HG03558 (cell line): Measurements from ENCODE around the gene MAP2K1.
"Not testable (repeated sequence)": the region's sequence is repeated elsewhere in the genome, so short reads cannot be mapped to it uniquely, and the experiment has no call there.

Experiments used
- ATAC-seq: cut with Tn5 transposase; IDR thresholded peaks from one replicate; pipeline ENCODE4 v1.9.1; 2021; ENCODE audit warnings: moderate number of reproducible peaks; ENCODE audit not compliant: unreplicated experiment; ENCODE audit errors: extremely low read depth

The MAP2K1 gene

GRCh38 chr15:66390678-66391077, 4.0 kb downstream of the MAP2K1 start:
- no peak for ATAC-seq

GRCh38 chr15:66393037-66393436, 6.3 kb downstream of the MAP2K1 start:
- ATAC-seq = not testable (repeated sequence)

GRCh38 chr15:66394472-66394871, 7.8 kb downstream of the MAP2K1 start:
- no peak for ATAC-seq

- no peak for ATAC-seq
Observed at GRCh38 chr15:66394915-66395314, 8.2 kb downstream of the MAP2K1 start.

GRCh38 chr15:66399276-66399675, 12.6 kb downstream of the MAP2K1 start:
- no peak for ATAC-seq

- ATAC-seq = no peak
Observed at GRCh38 chr15:66400351-66400774, 13.7 kb downstream of the MAP2K1 start.

- ATAC-seq = no peak
Observed at GRCh38 chr15:66401130-66402021, 14.7 kb downstream of the MAP2K1 start.

GRCh38 chr15:66402761-66403284, 16.1 kb downstream of the MAP2K1 start:
- no peak for ATAC-seq

- no peak for ATAC-seq
Observed at GRCh38 chr15:66403323-66403722, 16.6 kb downstream of the MAP2K1 start.

- ATAC-seq = no peak
Observed at GRCh38 chr15:66404122-66404521, 17.4 kb downstream of the MAP2K1 start.

GRCh38 chr15:66404532-66404931, 17.8 kb downstream of the MAP2K1 start:
- ATAC-seq = no peak

- ATAC-seq = no peak
Observed at GRCh38 chr15:66405007-66405406, 18.3 kb downstream of the MAP2K1 start.

- ATAC-seq = no peak
Observed at GRCh38 chr15:66405615-66406014, 18.9 kb downstream of the MAP2K1 start.

GRCh38 chr15:66408254-66408653, 21.5 kb downstream of the MAP2K1 start:
- no peak for ATAC-seq

GRCh38 chr15:66408675-66409282, 22.1 kb downstream of the MAP2K1 start:
- no peak for ATAC-seq

GRCh38 chr15:66409565-66410108, 22.9 kb downstream of the MAP2K1 start:
- no peak for ATAC-seq

- no peak for ATAC-seq
Observed at GRCh38 chr15:66411190-66411589, 24.5 kb downstream of the MAP2K1 start.

- ATAC-seq = no peak
Observed at GRCh38 chr15:66412220-66412619, 25.5 kb downstream of the MAP2K1 start.

GRCh38 chr15:66413579-66413978, 26.9 kb downstream of the MAP2K1 start:
- no peak for ATAC-seq

- ATAC-seq = no peak
Observed at GRCh38 chr15:66415360-66415759, 28.6 kb downstream of the MAP2K1 start.

- ATAC-seq = no peak
Observed at GRCh38 chr15:66417736-66418135, 31.0 kb downstream of the MAP2K1 start.
